Activated CD4-positive, alpha-beta T cell treated with anti-CD3 and anti-CD28 coated beads, Interleukin-2, amount 10 ng/mL, durations not matched to agents 24 days and 14 days (primary cell): Measurements from ENCODE around the gene PRSS1. TPM values are rescaled to one million over a fixed set of nuclear protein-coding genes. Genes with fewer than 3 reads are reported as not detected.
A peak's percentile ranks its signal among the peaks of the same experiment; 100 is the strongest.
"Not testable (repeated sequence)": the region's sequence is repeated elsewhere in the genome, so short reads cannot be mapped to it uniquely, and the experiment has no call there.

Source experiments
- DNase-seq: peaks from one replicate; pipeline ENCODE4 v3.0.0; 2022
- H3K27ac Mint-ChIP-seq: one replicate; pipeline ENCODE4 v1.8.0; 2022; ENCODE audit warnings: mild to moderate bottlenecking, mixed read lengths
- H3K27me3 Mint-ChIP-seq: one replicate; pipeline ENCODE4 v1.8.0; 2022; ENCODE audit warnings: mixed read lengths
- H3K36me3 Mint-ChIP-seq: one replicate; pipeline ENCODE4 v1.8.0; 2022; ENCODE audit warnings: low read depth, mild to moderate bottlenecking, mixed read lengths
- H3K4me1 Mint-ChIP-seq: one replicate; pipeline ENCODE4 v1.8.0; 2021; ENCODE audit warnings: mixed read lengths
- H3K4me3 Mint-ChIP-seq: one replicate; pipeline ENCODE4 v1.8.0; 2022; ENCODE audit warnings: mild to moderate bottlenecking, moderate library complexity, mixed read lengths
- H3K9me3 Mint-ChIP-seq: one replicate; pipeline ENCODE4 v1.8.0; 2021; ENCODE audit warnings: mixed read lengths
- intact Hi-C: fragments of 100-400 bp; cut with micrococcal nuclease; formaldehyde crosslinking; loops from one replicate; pipeline ENCODE4 v1.15.1; 2023
- total RNA-seq: library from RNA; stranded (reverse); gene quantifications from 2 replicates; pipeline ENCODE4 v1.2.3, GENCODE V29; 2022

PRSS1 gene
- total RNA-seq, 1 donor from 2014 or later = not detected

- intact Hi-C loops = no loop called here
- H3K27me3 Mint-ChIP-seq = no peaks in the 10 kb centered on the region
- peak overlapping the region; percentile 51 for H3K4me3 Mint-ChIP-seq
- no peaks in the 10 kb centered on the region for H3K36me3 Mint-ChIP-seq
- peaks cover 22% of the 10 kb centered on the region for H3K4me1 Mint-ChIP-seq
- DNase-seq = no peak
- H3K9me3 Mint-ChIP-seq = no peaks in the 10 kb centered on the region
- H3K27ac Mint-ChIP-seq = peak overlapping the region; percentile 37
Measured at GRCh38 chr7:142720986-142721385, 28.3 kb upstream of the PRSS1 start.

GRCh38 chr7:142722248-142722794 is 27.0 kb upstream of the PRSS1 start:
- Mint-ChIP-seq H3K4me3 (peak overlapping the region; percentile 62), H3K27me3 (no peaks in the 10 kb centered on the region), H3K27ac (peak overlapping the region; percentile 48)

GRCh38 chr7:142733271-142733670 is 16.0 kb upstream of the PRSS1 start:
- Mint-ChIP-seq H3K9me3 (no peaks in the 10 kb centered on the region), H3K27me3 (peaks cover 4% of the 10 kb centered on the region), H3K36me3 (no peaks in the 10 kb centered on the region), H3K27ac (no peak overlapping the region), H3K4me1 (no peaks in the 10 kb centered on the region), H3K4me3 (no peak overlapping the region)
- no peak for DNase-seq
- intact Hi-C loops = no loop called here

More at GRCh38 chr7:142722248-142722794, 27.0 kb upstream of the PRSS1 start:
- Mint-ChIP-seq H3K4me1 (peaks cover 10% of the 10 kb centered on the region), H3K36me3 (no peaks in the 10 kb centered on the region), H3K9me3 (no peaks in the 10 kb centered on the region)
- DNase-seq = no peak
- intact Hi-C loops = no loop called here

- H3K27ac Mint-ChIP-seq = no peak overlapping the region
Measured at GRCh38 chr7:142739923-142740492, 9.3 kb upstream of the PRSS1 start.

GRCh38 chr7:142740786-142741185 is 8.5 kb upstream of the PRSS1 start:
- H3K9me3 Mint-ChIP-seq = no peaks in the 10 kb centered on the region
- H3K27ac Mint-ChIP-seq = no peak overlapping the region
- H3K36me3 Mint-ChIP-seq = no peaks in the 10 kb centered on the region
- no peak overlapping the region for H3K4me3 Mint-ChIP-seq
- H3K27me3 Mint-ChIP-seq = no peaks in the 10 kb centered on the region
- no peak for DNase-seq
- peaks cover 6% of the 10 kb centered on the region for H3K4me1 Mint-ChIP-seq
- intact Hi-C loops = no loop called here

More at GRCh38 chr7:142739923-142740492, 9.3 kb upstream of the PRSS1 start:
- Mint-ChIP-seq H3K4me1 (peaks cover 6% of the 10 kb centered on the region), H3K9me3 (no peaks in the 10 kb centered on the region), H3K27me3 (no peaks in the 10 kb centered on the region), H3K36me3 (no peaks in the 10 kb centered on the region), H3K4me3 (peak overlapping the region; percentile 21)
- DNase-seq = peak; percentile 55
- intact Hi-C loops = no loop called here

- H3K9me3 Mint-ChIP-seq, H3K36me3 Mint-ChIP-seq, intact Hi-C loops: not testable (repeated sequence)
Measured at GRCh38 chr7:142741932-142742331, 7.3 kb upstream of the PRSS1 start.

GRCh38 chr7:142745091-142745635 is 4.1 kb upstream of the PRSS1 start:
- H3K4me3 Mint-ChIP-seq = no peak overlapping the region
- no peaks in the 10 kb centered on the region for H3K9me3 Mint-ChIP-seq
- intact Hi-C loops = no loop called here
- H3K4me1 Mint-ChIP-seq = no peaks in the 10 kb centered on the region
- no peaks in the 10 kb centered on the region for H3K36me3 Mint-ChIP-seq
- no peak for DNase-seq
- H3K27me3 Mint-ChIP-seq = peaks cover 6% of the 10 kb centered on the region
- no peak overlapping the region for H3K27ac Mint-ChIP-seq

More at GRCh38 chr7:142741932-142742331, 7.3 kb upstream of the PRSS1 start:
- not testable (repeated sequence) for H3K4me1 Mint-ChIP-seq, DNase-seq, H3K27ac Mint-ChIP-seq, H3K4me3 Mint-ChIP-seq, H3K27me3 Mint-ChIP-seq

GRCh38 chr7:142745745-142746144 is 3.5 kb upstream of the PRSS1 start:
- Mint-ChIP-seq H3K9me3 (no peaks in the 10 kb centered on the region), H3K27me3 (peaks cover 6% of the 10 kb centered on the region), H3K4me3 (no peak overlapping the region), H3K27ac (no peak overlapping the region), H3K36me3 (no peaks in the 10 kb centered on the region), H3K4me1 (no peaks in the 10 kb centered on the region)
- intact Hi-C loops = no loop called here
- no peak for DNase-seq

- Mint-ChIP-seq H3K4me1 (no peaks in the 10 kb centered on the region), H3K36me3 (no peaks in the 10 kb centered on the region), H3K4me3 (no peak overlapping the region), H3K9me3 (no peaks in the 10 kb centered on the region), H3K27ac (no peak overlapping the region), H3K27me3 (peaks cover 6% of the 10 kb centered on the region)
- intact Hi-C loops = no loop called here
- DNase-seq = no peak
Measured at GRCh38 chr7:142746264-142746663, 3.0 kb upstream of the PRSS1 start.

- H3K27ac Mint-ChIP-seq, H3K9me3 Mint-ChIP-seq, DNase-seq, H3K36me3 Mint-ChIP-seq, H3K4me1 Mint-ChIP-seq, intact Hi-C loops, H3K4me3 Mint-ChIP-seq, H3K27me3 Mint-ChIP-seq: not testable (repeated sequence)
Measured at GRCh38 chr7:142748410-142748809, 862 bp upstream of the PRSS1 start.

- Mint-ChIP-seq H3K4me3 (no peak overlapping the region), H3K4me1 (no peaks in the 10 kb centered on the region), H3K27ac (no peak overlapping the region), H3K36me3 (no peaks in the 10 kb centered on the region), H3K27me3 (peaks cover 6% of the 10 kb centered on the region), H3K9me3 (no peaks in the 10 kb centered on the region)
- intact Hi-C loops = no loop called here
- DNase-seq = no peak
Measured at GRCh38 chr7:142750321-142750938, 1.2 kb downstream of the PRSS1 start.

GRCh38 chr7:142751526-142752175 is 2.4 kb downstream of the PRSS1 start:
- H3K4me3 Mint-ChIP-seq, H3K36me3 Mint-ChIP-seq, H3K27ac Mint-ChIP-seq, H3K27me3 Mint-ChIP-seq, intact Hi-C loops, H3K9me3 Mint-ChIP-seq, DNase-seq, H3K4me1 Mint-ChIP-seq: not testable (repeated sequence)

GRCh38 chr7:142752376-142753225 is 3.3 kb downstream of the PRSS1 start:
- H3K36me3 Mint-ChIP-seq = no peaks in the 10 kb centered on the region
- intact Hi-C loops = no loop called here
- H3K4me1 Mint-ChIP-seq = no peaks in the 10 kb centered on the region
- no peak overlapping the region for H3K4me3 Mint-ChIP-seq
- H3K27ac Mint-ChIP-seq = no peak overlapping the region
- no peaks in the 10 kb centered on the region for H3K9me3 Mint-ChIP-seq
- H3K27me3 Mint-ChIP-seq = peaks cover 2% of the 10 kb centered on the region
- DNase-seq = no peak
